Natural killer cell (primary cell): ENCODE measurements around the gene HSPBP1. TPM values are rescaled to one million over a fixed set of nuclear protein-coding genes. Genes with fewer than 3 reads are reported as not detected.

Source experiments
- ATAC-seq, 3 donors: fragments of 150-1000 bp in 2 of 3; fragments of 200-7000 bp in 1 of 3; cut with Tn5 transposase; 1 replicate in 1 of 3; 2 replicates in 2 of 3; pipeline ENCODE4 v1.10.0; 2021; ENCODE audit warnings: mild to moderate bottlenecking in 2 of 3, moderate library complexity in 2 of 3
- DNase-seq, 2 donors: peaks; one replicate each; pipeline versions ENCODE4 v3.0.0 to v3.0.0-alpha.2; 2013 to 2021; ENCODE audit warnings: mixed read lengths in 1 of 2
- H3K27ac ChIP-seq: one replicate; pipeline ENCODE4 v1.5.1; 2013; ENCODE audit warnings: mild to moderate bottlenecking, low read length
- H3K27me3 ChIP-seq: one replicate; pipeline ENCODE4 v1.6.1; 2013; ENCODE audit warnings: low read length; ENCODE audit not compliant: control insufficient read depth, insufficient read depth
- H3K36me3 ChIP-seq: one replicate; pipeline ENCODE4 v1.6.1; 2013; ENCODE audit warnings: low read length; ENCODE audit not compliant: control insufficient read depth, insufficient read depth
- H3K4me1 ChIP-seq: one replicate; pipeline ENCODE4 v1.6.1; 2013; ENCODE audit warnings: low read length; ENCODE audit not compliant: control insufficient read depth, insufficient read depth
- H3K4me3 ChIP-seq: one replicate; pipeline ENCODE4 v1.5.1; 2013; ENCODE audit warnings: low read length
- H3K9me3 ChIP-seq: one replicate; pipeline ENCODE4 v1.6.1; 2013; ENCODE audit warnings: low read length; ENCODE audit not compliant: control insufficient read depth, insufficient read depth
- H3K27ac Mint-ChIP-seq, 2 donors: one replicate each; pipeline ENCODE4 v1.8.0; 2022; ENCODE audit warnings: mild to moderate bottlenecking in 2 of 2, mixed read lengths in 2 of 2, moderate library complexity in 1 of 2
- H3K27me3 Mint-ChIP-seq, 2 donors: one replicate each; pipeline ENCODE4 v1.8.0; 2022; ENCODE audit warnings: low read depth in 2 of 2, mixed read lengths in 2 of 2
- H3K36me3 Mint-ChIP-seq: one replicate; pipeline ENCODE4 v1.8.0; 2022; ENCODE audit warnings: mixed read lengths
- H3K4me1 Mint-ChIP-seq, 2 donors: one replicate each; pipeline ENCODE4 v1.8.0; 2022; ENCODE audit warnings: mixed read lengths in 2 of 2
- H3K4me3 Mint-ChIP-seq: one replicate; pipeline ENCODE4 v1.8.0; 2022; ENCODE audit warnings: mild to moderate bottlenecking, moderate library complexity, mixed read lengths
- H3K9me3 Mint-ChIP-seq, 2 donors: one replicate each; pipeline ENCODE4 v1.8.0; 2022; ENCODE audit warnings: mixed read lengths in 2 of 2
- WGBS: methylation state at CpG from one replicate; pipeline ENCODE4 v1.1.7; 2013; ENCODE audit warnings: missing lambda C conversion rate; ENCODE audit not compliant: insufficient coverage; 5-methylcytosine and 5-hydroxymethylcytosine counted together
- intact Hi-C: fragments of 100-400 bp; cut with micrococcal nuclease; formaldehyde crosslinking; loops from one replicate; pipeline ENCODE4 v1.14.2; 2022
- total RNA-seq, 4 donors: library from RNA; stranded (reverse); fragments of 120-200 nt in 1 of 4; gene quantifications; one replicate each; pipeline versions ENCODE4 v1.2.3 to v1.2.4, GENCODE V29; 2013 to 2022
- TF ChIP-seq, protein P1 (sequence below): fragments of 200-600 bp; IDR thresholded peaks from one replicate; pipeline ENCODE4 v1.8.0; 2022; ENCODE audit warnings: antibody characterized with exemption

HSPBP1 gene
- total RNA-seq, 3 donors from 2014 or later (not counting 1 experiment from before 2014, with no cell fraction given): 17.1 to 19.5 (median 18.5) TPM

DNA sequence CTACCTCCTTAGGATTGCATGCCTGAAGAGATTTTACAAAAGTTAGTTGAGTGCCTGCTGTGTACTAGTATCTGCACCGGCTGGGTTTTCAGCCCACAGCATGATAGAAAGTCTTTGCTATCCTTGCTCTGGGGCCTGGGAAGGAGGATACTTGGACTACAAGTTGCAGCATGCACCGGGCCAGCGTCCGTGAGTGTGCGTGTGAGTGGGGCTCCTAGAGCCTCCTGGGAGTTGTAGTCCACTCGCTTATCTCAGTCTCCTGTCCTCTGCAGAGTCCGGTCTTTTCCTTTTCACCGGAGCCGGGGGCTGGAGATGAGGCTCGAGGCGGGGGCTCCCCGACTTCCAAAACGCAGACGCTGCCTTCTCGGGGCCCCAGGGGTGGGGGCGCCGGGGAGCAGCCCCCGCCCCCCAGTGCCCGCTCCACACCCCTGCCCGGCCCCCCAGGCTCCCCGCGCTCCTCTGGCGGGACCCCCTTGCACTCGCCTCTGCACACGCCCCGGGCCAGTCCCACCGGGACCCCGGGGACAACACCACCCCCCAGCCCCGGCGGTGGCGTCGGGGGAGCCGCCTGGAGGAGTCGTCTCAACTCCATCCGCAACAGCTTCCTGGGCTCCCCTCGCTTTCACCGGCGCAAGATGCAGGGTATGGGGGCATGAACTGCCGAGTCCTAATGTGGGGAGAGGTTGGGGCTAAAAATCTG is 24.5 kb upstream of the HSPBP1 start:
- Histone ChIP-seq H3K9me3 (no peaks in the 10 kb centered on the region), H3K36me3 (no peaks in the 10 kb centered on the region), H3K27me3 (no peaks in the 10 kb centered on the region), H3K4me3 (no peak overlapping the region), H3K4me1 (peaks cover 15% of the 10 kb centered on the region), H3K27ac (no peak overlapping the region)
- TF ChIP-seq, protein P1, sequence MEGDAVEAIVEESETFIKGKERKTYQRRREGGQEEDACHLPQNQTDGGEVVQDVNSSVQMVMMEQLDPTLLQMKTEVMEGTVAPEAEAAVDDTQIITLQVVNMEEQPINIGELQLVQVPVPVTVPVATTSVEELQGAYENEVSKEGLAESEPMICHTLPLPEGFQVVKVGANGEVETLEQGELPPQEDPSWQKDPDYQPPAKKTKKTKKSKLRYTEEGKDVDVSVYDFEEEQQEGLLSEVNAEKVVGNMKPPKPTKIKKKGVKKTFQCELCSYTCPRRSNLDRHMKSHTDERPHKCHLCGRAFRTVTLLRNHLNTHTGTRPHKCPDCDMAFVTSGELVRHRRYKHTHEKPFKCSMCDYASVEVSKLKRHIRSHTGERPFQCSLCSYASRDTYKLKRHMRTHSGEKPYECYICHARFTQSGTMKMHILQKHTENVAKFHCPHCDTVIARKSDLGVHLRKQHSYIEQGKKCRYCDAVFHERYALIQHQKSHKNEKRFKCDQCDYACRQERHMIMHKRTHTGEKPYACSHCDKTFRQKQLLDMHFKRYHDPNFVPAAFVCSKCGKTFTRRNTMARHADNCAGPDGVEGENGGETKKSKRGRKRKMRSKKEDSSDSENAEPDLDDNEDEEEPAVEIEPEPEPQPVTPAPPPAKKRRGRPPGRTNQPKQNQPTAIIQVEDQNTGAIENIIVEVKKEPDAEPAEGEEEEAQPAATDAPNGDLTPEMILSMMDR: no peak
- ATAC-seq: no peak
- H3K36me3 Mint-ChIP-seq: no peaks in the 10 kb centered on the region
- H3K4me3 Mint-ChIP-seq: no peak overlapping the region
- peaks cover 0 to 13% of the 10 kb centered on the region in 2 donors for H3K4me1 Mint-ChIP-seq
- peak in 1 of 2 donors; percentile 41 for DNase-seq
- no peaks in the 10 kb centered on the region for H3K27me3 Mint-ChIP-seq
- intact Hi-C loops: no loop called here
- no peaks in the 10 kb centered on the region for H3K9me3 Mint-ChIP-seq
- no peak overlapping the region for H3K27ac Mint-ChIP-seq
- WGBS: 96% methylated on average over 39 of the region's 39 CpGs

DNA sequence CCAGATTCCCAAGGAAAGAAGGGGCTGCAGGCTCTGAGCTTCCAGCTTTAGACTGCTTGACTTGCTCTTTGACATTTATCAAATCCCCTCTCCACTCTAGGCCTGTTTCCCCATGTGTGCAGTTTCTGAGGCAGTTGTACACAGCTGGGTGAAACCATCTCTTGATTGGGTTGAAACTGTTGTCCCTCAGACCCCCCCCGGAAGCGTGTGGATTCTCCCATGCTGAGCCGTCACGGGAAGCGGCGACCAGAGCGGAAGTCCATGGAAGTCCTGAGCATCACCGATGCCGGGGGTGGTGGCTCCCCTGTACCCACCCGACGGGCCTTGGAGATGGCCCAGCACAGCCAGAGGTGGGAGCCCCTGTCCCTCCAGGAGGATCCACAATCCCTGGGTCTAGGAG is 23.6 kb upstream of the HSPBP1 start:
- ATAC-seq (no peak), DNase-seq (no peak)
- Histone ChIP-seq H3K4me3 (no peak overlapping the region), H3K27ac (no peak overlapping the region), H3K9me3 (no peaks in the 10 kb centered on the region), H3K36me3 (no peaks in the 10 kb centered on the region), H3K27me3 (no peaks in the 10 kb centered on the region), H3K4me1 (peaks cover 15% of the 10 kb centered on the region)
- Mint-ChIP-seq H3K4me3 (no peak overlapping the region), H3K27ac (no peak overlapping the region), H3K27me3 (no peaks in the 10 kb centered on the region), H3K9me3 (no peaks in the 10 kb centered on the region), H3K36me3 (no peaks in the 10 kb centered on the region), H3K4me1 (peaks cover 0 to 13% of the 10 kb centered on the region in 2 donors)
- WGBS: 95% methylated on average over 11 of the region's 11 CpGs
- TF ChIP-seq, protein P1: no peak
- intact Hi-C loops: no loop called here

DNA sequence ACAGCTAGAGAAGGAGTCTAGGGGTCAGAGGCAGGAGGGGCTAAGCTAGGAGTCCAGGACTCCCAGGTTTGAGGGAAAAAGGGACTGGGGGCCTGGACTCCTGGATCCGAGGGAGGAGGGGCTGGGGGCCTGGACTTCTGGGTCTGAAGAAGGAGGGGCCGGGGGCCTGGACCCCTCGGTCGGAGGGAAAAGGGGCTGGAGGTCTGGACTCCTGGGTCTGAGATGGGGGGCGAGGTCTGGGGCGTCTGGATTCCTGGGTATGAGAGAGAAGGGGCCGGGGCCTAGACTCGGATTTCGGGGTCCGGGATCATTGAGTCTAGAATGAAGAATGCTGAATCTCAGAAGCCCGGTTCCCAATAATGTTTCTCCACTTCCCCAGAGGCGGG is 22.4 kb upstream of the HSPBP1 start:
- peak overlapping the region; percentile 46 for H3K27ac ChIP-seq
- TF ChIP-seq, protein P1: no peak
- intact Hi-C loops: loop anchor here (1.0 kb wide), 1 partner anchor 116 kb away; no protein-coding TSS in a partner anchor
- H3K27me3 Mint-ChIP-seq: no peaks in the 10 kb centered on the region
- peak overlapping the region; percentile 35 for H3K4me3 ChIP-seq
- 72% methylated on average over 12 of the region's 12 CpGs for WGBS
- ATAC-seq (no peak), DNase-seq (no peak)
- no peaks in the 10 kb centered on the region for H3K27me3 ChIP-seq
- H3K36me3 Mint-ChIP-seq: no peaks in the 10 kb centered on the region
- H3K4me3 Mint-ChIP-seq: peak overlapping the region; percentile 84
- H3K4me1 ChIP-seq: peaks cover 15% of the 10 kb centered on the region
- no peaks in the 10 kb centered on the region for H3K36me3 ChIP-seq
- no peaks in the 10 kb centered on the region for H3K9me3 Mint-ChIP-seq
- no peaks in the 10 kb centered on the region for H3K9me3 ChIP-seq
- H3K4me1 Mint-ChIP-seq: peaks cover 0 to 13% of the 10 kb centered on the region in 2 donors
- peak overlapping the region; percentile 75 to 92 for H3K27ac Mint-ChIP-seq
